Measurements from ENCODE around the gene MELK.

DNA sequence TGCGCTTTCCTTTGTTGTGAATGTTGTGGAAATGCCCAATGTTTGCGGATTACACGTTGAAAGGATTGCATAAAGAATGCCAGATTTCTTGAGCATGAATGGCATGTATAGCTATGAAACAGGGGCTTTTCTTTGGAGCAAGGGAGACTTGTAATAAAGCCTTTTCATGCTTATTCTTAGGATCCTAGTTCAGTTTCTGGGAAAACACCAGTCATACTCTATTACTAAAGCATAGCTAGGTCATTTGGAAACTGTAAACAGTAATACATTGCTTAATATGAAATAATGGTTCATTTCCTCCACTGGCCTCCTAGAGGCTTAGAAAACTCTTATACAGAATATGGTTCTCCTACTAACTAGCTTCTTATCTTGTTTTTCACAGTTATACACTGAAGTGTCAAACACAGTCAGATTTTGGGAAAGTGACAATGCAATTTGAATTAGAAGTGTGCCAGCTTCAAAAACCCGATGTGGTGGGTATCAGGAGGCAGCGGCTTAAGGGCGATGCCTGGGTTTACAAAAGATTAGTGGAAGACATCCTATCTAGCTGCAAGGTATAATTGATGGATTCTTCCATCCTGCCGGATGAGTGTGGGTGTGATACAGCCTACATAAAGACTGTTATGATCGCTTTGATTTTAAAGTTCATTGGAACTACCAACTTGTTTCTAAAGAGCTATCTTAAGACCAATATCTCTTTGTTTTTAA lies 104.2 kb downstream of the MELK start:
- TF ChIP-seq, protein P1, sequence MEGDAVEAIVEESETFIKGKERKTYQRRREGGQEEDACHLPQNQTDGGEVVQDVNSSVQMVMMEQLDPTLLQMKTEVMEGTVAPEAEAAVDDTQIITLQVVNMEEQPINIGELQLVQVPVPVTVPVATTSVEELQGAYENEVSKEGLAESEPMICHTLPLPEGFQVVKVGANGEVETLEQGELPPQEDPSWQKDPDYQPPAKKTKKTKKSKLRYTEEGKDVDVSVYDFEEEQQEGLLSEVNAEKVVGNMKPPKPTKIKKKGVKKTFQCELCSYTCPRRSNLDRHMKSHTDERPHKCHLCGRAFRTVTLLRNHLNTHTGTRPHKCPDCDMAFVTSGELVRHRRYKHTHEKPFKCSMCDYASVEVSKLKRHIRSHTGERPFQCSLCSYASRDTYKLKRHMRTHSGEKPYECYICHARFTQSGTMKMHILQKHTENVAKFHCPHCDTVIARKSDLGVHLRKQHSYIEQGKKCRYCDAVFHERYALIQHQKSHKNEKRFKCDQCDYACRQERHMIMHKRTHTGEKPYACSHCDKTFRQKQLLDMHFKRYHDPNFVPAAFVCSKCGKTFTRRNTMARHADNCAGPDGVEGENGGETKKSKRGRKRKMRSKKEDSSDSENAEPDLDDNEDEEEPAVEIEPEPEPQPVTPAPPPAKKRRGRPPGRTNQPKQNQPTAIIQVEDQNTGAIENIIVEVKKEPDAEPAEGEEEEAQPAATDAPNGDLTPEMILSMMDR (IDR thresholded peaks at IDR 0.05; ENCODE audit: low read length) = no peak
- TF ChIP-seq EZH2 (optimal IDR thresholded peaks at IDR 0.05; ENCODE audit: low read depth, low read length) (no peak), EZH2phosphoT487 (IDR thresholded peaks at IDR 0.05; ENCODE audit: low read length) (no peak)
